Kidney (tissue), 14 donors: ENCODE results near the gene CDH9. TPM values are rescaled to one million over a fixed set of nuclear protein-coding genes. Genes with fewer than 3 reads are reported as not detected.

Experiments used
- DNase-seq, 5 donors: peaks; one replicate each; pipeline ENCODE4 v3.0.0-alpha.2; 2013 to 2020
- FAIRE-seq: peaks from 2 replicates; lab custom pipeline; 2012; peaks lifted over from hg19 to GRCh38; lab: Jason Lieb, UNC
- H3K27ac ChIP-seq, 2 donors: one replicate each; pipeline ENCODE4 v1.7.0; 2013; ENCODE audit warnings: low read depth in 2 of 2, low read length in 2 of 2, inconsistent platforms in 1 of 2
- H3K27me3 ChIP-seq: one replicate; pipeline ENCODE4 v1.7.1; 2013; ENCODE audit warnings: low read length, inconsistent platforms; ENCODE audit not compliant: control insufficient read depth, insufficient read depth
- H3K36me3 ChIP-seq, 3 donors: one replicate each; pipeline versions ENCODE4 v1.7.0 to v1.7.1; 2013; ENCODE audit warnings: low read length in 3 of 3, control low read depth in 1 of 3, inconsistent platforms in 1 of 3; ENCODE audit not compliant: insufficient read depth in 3 of 3, control insufficient read depth in 2 of 3
- H3K4me1 ChIP-seq, 3 donors: one replicate each; pipeline versions ENCODE4 v1.7.0 to v1.7.1; 2013; ENCODE audit warnings: low read length in 3 of 3, inconsistent platforms in 1 of 3, low read depth in 1 of 3; ENCODE audit not compliant: control insufficient read depth in 2 of 3, insufficient read depth in 2 of 3
- H3K4me3 ChIP-seq, 3 donors: one replicate each; pipeline versions ENCODE4 v1.7.0 to v1.8.1; 2013; ENCODE audit warnings: low read length in 3 of 3, control low read depth in 1 of 3, inconsistent platforms in 1 of 3
- H3K9ac ChIP-seq, 3 donors: one replicate each; pipeline versions ENCODE4 v1.7.0 to v1.7.1; 2013; ENCODE audit warnings: low read length in 3 of 3, control low read depth in 1 of 3, inconsistent platforms in 1 of 3
- H3K9me3 ChIP-seq, 3 donors: one replicate each; pipeline versions ENCODE4 v1.7.0 to v1.7.1; 2013; ENCODE audit warnings: low read length in 3 of 3, control low read depth in 1 of 3, inconsistent platforms in 1 of 3; ENCODE audit not compliant: control insufficient read depth in 2 of 3, insufficient read depth in 1 of 3
- intact Hi-C: fragments of 100-400 bp; cut with DNase I; formaldehyde crosslinking; loops from one replicate; pipeline ENCODE4 v1.11.1; 2022
- polyA plus RNA-seq: library from polyadenylated mRNA; stranded (reverse); fragments of 350-450 nt; fragmentation: Illumina TruSeq; extraction: RNeasy Lipid Tissue Mini Kit (QIAGEN cat#74804); gene quantifications from one replicate; pipeline ENCODE4 v1.2.3, GENCODE V29; 2014; ENCODE audit warnings: low read depth, low replicate concordance; ENCODE audit not compliant: insufficient read depth
- total RNA-seq: library from RNA; stranded (reverse); fragmentation: NEBNext Ultra II Directional; extraction: Animal tissue kit (Norgen Biotek cat#: 25700); gene quantifications from one replicate; pipeline ENCODE4 v1.2.1, GENCODE V29; 2021
- TF ChIP-seq, protein P1 (sequence below): IDR thresholded peaks from 3 replicates; pipeline ENCODE4 v1.5.1; 2012; ENCODE audit warnings: mild to moderate bottlenecking, moderate library complexity, borderline replicate concordance; ENCODE audit not compliant: insufficient read depth; ENCODE audit errors: extremely low read depth
- donor health status: control.
- donor health status: control.
- donor health status: control.
- donor health status: control.
- donor health status: control.
- donor health status: DM: yes; HTN: yes; CAD: no.
- donor health status: Normal renal cell carcinoma (clear cell type).

The CDH9 gene
- total and polyA plus RNA-seq, 2 donors from 2014 or later = 1.7 to 2.1 TPM

DNA sequence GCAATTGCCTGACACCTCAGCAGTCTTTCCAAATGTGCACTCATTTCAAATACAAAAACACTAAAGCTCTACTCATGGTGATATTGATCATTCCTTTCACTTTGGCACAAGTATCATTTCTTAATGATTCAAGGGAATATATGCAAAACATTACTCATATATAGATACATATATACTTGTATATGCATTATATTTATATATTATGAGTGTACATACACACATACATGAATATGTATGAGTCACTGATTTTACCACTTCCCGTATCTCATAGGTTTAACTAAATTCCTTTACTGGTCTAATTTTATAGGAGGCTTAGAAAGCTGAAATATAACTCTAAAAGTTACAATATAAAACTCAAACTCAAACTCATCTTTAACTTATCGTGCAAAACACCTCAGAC is 156.5 kb downstream of the CDH9 start:
- intact Hi-C loops = no loop called here
- H3K27me3 ChIP-seq = no peaks in the 10 kb centered on the region
- H3K4me3 ChIP-seq = no peak overlapping the region
- H3K9ac ChIP-seq = no peak overlapping the region
- H3K36me3 ChIP-seq = no peaks in the 10 kb centered on the region
- no peak overlapping the region for H3K27ac ChIP-seq
- TF ChIP-seq, protein P1, sequence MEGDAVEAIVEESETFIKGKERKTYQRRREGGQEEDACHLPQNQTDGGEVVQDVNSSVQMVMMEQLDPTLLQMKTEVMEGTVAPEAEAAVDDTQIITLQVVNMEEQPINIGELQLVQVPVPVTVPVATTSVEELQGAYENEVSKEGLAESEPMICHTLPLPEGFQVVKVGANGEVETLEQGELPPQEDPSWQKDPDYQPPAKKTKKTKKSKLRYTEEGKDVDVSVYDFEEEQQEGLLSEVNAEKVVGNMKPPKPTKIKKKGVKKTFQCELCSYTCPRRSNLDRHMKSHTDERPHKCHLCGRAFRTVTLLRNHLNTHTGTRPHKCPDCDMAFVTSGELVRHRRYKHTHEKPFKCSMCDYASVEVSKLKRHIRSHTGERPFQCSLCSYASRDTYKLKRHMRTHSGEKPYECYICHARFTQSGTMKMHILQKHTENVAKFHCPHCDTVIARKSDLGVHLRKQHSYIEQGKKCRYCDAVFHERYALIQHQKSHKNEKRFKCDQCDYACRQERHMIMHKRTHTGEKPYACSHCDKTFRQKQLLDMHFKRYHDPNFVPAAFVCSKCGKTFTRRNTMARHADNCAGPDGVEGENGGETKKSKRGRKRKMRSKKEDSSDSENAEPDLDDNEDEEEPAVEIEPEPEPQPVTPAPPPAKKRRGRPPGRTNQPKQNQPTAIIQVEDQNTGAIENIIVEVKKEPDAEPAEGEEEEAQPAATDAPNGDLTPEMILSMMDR = no peak
- no peaks in the 10 kb centered on the region for H3K9me3 ChIP-seq
- FAIRE-seq (no peak), DNase-seq (no peak)
- no peaks in the 10 kb centered on the region for H3K4me1 ChIP-seq

- DNase-seq (no peak), FAIRE-seq (no peak)
- H3K4me3 ChIP-seq = no peak overlapping the region
- no peaks in the 10 kb centered on the region for H3K9me3 ChIP-seq
- no peaks in the 10 kb centered on the region for H3K4me1 ChIP-seq
- no peaks in the 10 kb centered on the region for H3K36me3 ChIP-seq
- H3K27ac ChIP-seq = no peak overlapping the region
- TF ChIP-seq, protein P1 = no peak
- H3K27me3 ChIP-seq = no peaks in the 10 kb centered on the region
- intact Hi-C loops = no loop called here
- H3K9ac ChIP-seq = no peak overlapping the region
These were observed 161.2 kb downstream of the CDH9 start for GRCh38 chr5:26877154-26877553.

GRCh38 chr5:26872337-26872736 is 166.0 kb downstream of the CDH9 start:
- H3K4me1 ChIP-seq = no peaks in the 10 kb centered on the region
- H3K27me3 ChIP-seq = no peaks in the 10 kb centered on the region
- H3K27ac ChIP-seq = no peak overlapping the region
- no peak overlapping the region for H3K4me3 ChIP-seq
- no peaks in the 10 kb centered on the region for H3K36me3 ChIP-seq
- H3K9me3 ChIP-seq = no peaks in the 10 kb centered on the region
- TF ChIP-seq, protein P1 = no peak
- no peak for DNase-seq
- intact Hi-C loops = no loop called here
- no peak for FAIRE-seq
- no peak overlapping the region for H3K9ac ChIP-seq

- H3K27me3 ChIP-seq = no peaks in the 10 kb centered on the region
- H3K9ac ChIP-seq = no peak overlapping the region
- intact Hi-C loops = no loop called here
- DNase-seq = no peak
- TF ChIP-seq, protein P1 = no peak
- H3K4me1 ChIP-seq = no peaks in the 10 kb centered on the region
- H3K9me3 ChIP-seq = no peaks in the 10 kb centered on the region
- H3K27ac ChIP-seq = no peak overlapping the region
- H3K4me3 ChIP-seq = no peak overlapping the region
- FAIRE-seq = no peak
- no peaks in the 10 kb centered on the region for H3K36me3 ChIP-seq
These were observed 168.6 kb downstream of the CDH9 start for GRCh38 chr5:26869781-26870180.
